ENCODE measurements around the gene ZFAND2A.
"Not testable (repeated sequence)": the region's sequence is repeated elsewhere in the genome, so short reads cannot be mapped to it uniquely, and the experiment has no call there.

Gene ZFAND2A

GRCh38 chr7:1150400-1151002 lies 9.5 kb downstream of the ZFAND2A start:
- DNase-seq, result no peak

- no peak for DNase-seq
These were observed 10.6 kb downstream of the ZFAND2A start for GRCh38 chr7:1149351-1149794.

- not testable (repeated sequence) for DNase-seq
These were observed 12.1 kb downstream of the ZFAND2A start for GRCh38 chr7:1147873-1148272.

GRCh38 chr7:1144269-1144771 lies 15.7 kb downstream of the ZFAND2A start:
- peak; percentile 60 to 62 for DNase-seq

GRCh38 chr7:1143031-1143430 lies 17.0 kb downstream of the ZFAND2A start:
- DNase-seq, result not testable (repeated sequence)

- DNase-seq, result no peak
These were observed 17.9 kb downstream of the ZFAND2A start for GRCh38 chr7:1142051-1142635.

GRCh38 chr7:1141651-1142050 lies 18.3 kb downstream of the ZFAND2A start:
- no peak for DNase-seq

GRCh38 chr7:1140476-1141104 lies 19.4 kb downstream of the ZFAND2A start:
- peak in 1 of 2 donors; percentile 52 for DNase-seq

- DNase-seq, result no peak
These were observed 22.4 kb downstream of the ZFAND2A start for GRCh38 chr7:1137517-1138167.

- no peak for DNase-seq
These were observed 23.0 kb downstream of the ZFAND2A start for GRCh38 chr7:1136841-1137516.

GRCh38 chr7:1134951-1135350 lies 25.0 kb downstream of the ZFAND2A start:
- DNase-seq, result peak in 1 of 2 donors; percentile 59

GRCh38 chr7:1131471-1132265 lies 28.3 kb downstream of the ZFAND2A start:
- DNase-seq, result no peak

GRCh38 chr7:1130021-1130990 lies 29.7 kb downstream of the ZFAND2A start:
- no peak for DNase-seq

- no peak for DNase-seq
These were observed 30.6 kb downstream of the ZFAND2A start for GRCh38 chr7:1129431-1129830.

- DNase-seq, result no peak
These were observed 33.0 kb downstream of the ZFAND2A start for GRCh38 chr7:1127001-1127400.

GRCh38 chr7:1125603-1125969 lies 34.4 kb downstream of the ZFAND2A start:
- no peak for DNase-seq

GRCh38 chr7:1124816-1125602 lies 35.0 kb downstream of the ZFAND2A start:
- no peak for DNase-seq

GRCh38 chr7:1124164-1124563 lies 35.8 kb downstream of the ZFAND2A start:
- no peak for DNase-seq

- DNase-seq, result no peak
These were observed 36.3 kb downstream of the ZFAND2A start for GRCh38 chr7:1123715-1124114.

- DNase-seq, result no peak
These were observed 37.0 kb downstream of the ZFAND2A start for GRCh38 chr7:1122832-1123501.
